Loucy (cell line): ENCODE data around the gene B3GAT3.

Experiments used
- EZH2phosphoT487 ChIP-seq: fragments of 200-600 bp; IDR thresholded peaks from 2 replicates; pipeline ENCODE4 v1.6.1; 2018; ENCODE audit warnings: antibody characterized with exemption, mild to moderate bottlenecking, moderate library complexity, borderline replicate concordance
- TF ChIP-seq, protein P1 (sequence below): fragments of 200-600 bp; sonication (generic); conservative IDR thresholded peaks from 2 replicates; pipeline ENCODE4 v1.5.1; 2014; ENCODE audit warnings: mild to moderate bottlenecking, antibody characterized with exemption, low read length

DNA sequence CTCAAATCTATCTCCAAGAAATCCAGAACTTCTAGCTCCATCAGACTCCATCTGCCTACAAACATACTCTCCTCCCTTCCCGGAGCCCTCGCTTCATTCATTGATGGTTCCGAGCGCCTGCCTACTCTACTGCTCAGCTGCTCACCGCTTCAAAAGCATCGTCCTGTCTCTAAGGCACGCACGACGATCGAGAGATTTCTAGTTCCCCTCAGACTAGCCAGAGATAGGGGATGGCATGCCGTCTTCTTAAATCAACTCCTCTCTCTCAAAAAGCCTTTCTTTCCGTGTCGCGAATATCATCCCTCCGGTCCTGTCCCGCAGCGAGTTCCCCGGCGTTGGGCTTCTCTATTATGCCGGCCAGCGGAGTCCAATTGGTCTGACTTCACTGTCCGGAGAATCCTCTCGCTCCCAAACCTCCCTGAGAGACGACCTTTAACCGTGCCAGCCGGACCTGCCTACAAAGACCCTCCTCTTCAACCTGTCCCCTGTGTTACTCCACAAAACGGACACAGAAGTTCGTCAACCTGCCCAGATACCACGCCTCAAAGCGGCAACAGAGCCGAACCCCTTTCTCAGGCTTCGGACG is 48.7 kb downstream of the B3GAT3 start:
- TF ChIP-seq, protein P1, sequence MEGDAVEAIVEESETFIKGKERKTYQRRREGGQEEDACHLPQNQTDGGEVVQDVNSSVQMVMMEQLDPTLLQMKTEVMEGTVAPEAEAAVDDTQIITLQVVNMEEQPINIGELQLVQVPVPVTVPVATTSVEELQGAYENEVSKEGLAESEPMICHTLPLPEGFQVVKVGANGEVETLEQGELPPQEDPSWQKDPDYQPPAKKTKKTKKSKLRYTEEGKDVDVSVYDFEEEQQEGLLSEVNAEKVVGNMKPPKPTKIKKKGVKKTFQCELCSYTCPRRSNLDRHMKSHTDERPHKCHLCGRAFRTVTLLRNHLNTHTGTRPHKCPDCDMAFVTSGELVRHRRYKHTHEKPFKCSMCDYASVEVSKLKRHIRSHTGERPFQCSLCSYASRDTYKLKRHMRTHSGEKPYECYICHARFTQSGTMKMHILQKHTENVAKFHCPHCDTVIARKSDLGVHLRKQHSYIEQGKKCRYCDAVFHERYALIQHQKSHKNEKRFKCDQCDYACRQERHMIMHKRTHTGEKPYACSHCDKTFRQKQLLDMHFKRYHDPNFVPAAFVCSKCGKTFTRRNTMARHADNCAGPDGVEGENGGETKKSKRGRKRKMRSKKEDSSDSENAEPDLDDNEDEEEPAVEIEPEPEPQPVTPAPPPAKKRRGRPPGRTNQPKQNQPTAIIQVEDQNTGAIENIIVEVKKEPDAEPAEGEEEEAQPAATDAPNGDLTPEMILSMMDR = no peak
- no peak for TF ChIP-seq EZH2phosphoT487
